ENCODE data around the gene CDH13.

DNA sequence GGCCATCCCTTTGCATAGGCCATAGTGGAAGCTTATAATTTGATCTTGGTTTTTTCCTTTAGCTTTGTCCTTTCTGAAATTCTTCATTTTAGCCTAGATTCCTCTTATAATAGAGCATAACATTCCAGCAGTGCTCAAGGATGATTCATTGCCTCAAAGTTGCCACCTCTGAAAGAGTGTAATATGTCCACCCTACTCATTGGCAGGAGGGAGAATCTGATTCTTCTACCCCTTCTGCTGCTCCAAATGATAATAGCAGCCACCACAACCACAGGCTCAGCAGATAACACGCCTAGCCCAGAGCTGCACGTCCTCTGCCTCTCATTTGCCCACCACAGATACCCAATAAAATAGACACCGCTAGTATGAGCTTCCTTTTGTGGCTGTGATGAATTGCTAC is 843.6 kb downstream of the CDH13 start:
- TF ChIP-seq, protein P1, sequence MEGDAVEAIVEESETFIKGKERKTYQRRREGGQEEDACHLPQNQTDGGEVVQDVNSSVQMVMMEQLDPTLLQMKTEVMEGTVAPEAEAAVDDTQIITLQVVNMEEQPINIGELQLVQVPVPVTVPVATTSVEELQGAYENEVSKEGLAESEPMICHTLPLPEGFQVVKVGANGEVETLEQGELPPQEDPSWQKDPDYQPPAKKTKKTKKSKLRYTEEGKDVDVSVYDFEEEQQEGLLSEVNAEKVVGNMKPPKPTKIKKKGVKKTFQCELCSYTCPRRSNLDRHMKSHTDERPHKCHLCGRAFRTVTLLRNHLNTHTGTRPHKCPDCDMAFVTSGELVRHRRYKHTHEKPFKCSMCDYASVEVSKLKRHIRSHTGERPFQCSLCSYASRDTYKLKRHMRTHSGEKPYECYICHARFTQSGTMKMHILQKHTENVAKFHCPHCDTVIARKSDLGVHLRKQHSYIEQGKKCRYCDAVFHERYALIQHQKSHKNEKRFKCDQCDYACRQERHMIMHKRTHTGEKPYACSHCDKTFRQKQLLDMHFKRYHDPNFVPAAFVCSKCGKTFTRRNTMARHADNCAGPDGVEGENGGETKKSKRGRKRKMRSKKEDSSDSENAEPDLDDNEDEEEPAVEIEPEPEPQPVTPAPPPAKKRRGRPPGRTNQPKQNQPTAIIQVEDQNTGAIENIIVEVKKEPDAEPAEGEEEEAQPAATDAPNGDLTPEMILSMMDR (IDR thresholded peaks at IDR 0.05; ENCODE audit: poor library complexity, severe bottlenecking), result no peak
- TF ChIP-seq, protein P2, sequence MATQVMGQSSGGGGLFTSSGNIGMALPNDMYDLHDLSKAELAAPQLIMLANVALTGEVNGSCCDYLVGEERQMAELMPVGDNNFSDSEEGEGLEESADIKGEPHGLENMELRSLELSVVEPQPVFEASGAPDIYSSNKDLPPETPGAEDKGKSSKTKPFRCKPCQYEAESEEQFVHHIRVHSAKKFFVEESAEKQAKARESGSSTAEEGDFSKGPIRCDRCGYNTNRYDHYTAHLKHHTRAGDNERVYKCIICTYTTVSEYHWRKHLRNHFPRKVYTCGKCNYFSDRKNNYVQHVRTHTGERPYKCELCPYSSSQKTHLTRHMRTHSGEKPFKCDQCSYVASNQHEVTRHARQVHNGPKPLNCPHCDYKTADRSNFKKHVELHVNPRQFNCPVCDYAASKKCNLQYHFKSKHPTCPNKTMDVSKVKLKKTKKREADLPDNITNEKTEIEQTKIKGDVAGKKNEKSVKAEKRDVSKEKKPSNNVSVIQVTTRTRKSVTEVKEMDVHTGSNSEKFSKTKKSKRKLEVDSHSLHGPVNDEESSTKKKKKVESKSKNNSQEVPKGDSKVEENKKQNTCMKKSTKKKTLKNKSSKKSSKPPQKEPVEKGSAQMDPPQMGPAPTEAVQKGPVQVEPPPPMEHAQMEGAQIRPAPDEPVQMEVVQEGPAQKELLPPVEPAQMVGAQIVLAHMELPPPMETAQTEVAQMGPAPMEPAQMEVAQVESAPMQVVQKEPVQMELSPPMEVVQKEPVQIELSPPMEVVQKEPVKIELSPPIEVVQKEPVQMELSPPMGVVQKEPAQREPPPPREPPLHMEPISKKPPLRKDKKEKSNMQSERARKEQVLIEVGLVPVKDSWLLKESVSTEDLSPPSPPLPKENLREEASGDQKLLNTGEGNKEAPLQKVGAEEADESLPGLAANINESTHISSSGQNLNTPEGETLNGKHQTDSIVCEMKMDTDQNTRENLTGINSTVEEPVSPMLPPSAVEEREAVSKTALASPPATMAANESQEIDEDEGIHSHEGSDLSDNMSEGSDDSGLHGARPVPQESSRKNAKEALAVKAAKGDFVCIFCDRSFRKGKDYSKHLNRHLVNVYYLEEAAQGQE (IDR thresholded peaks at IDR 0.05; ENCODE audit: borderline replicate concordance), result no peak

Data from neural cell (in vitro differentiated cells).